Measurements from ENCODE around the gene ELOA. TPM values are rescaled to one million over a fixed set of nuclear protein-coding genes. Genes with fewer than 3 reads are reported as not detected.

Gene ELOA
- total and polyA plus RNA-seq, 2 of the 13 experiments (the other 11 are each of a cell fraction or from before 2014, with no cell fraction given): 14.2 to 28.5 TPM

GRCh38 chr1:23809751-23810171 is 66.5 kb downstream of the ELOA start (continued):
- TF ChIP-seq TRAFD1 (CRISPR knock-in tag; IDR thresholded peaks at IDR 0.05; ENCODE audit: borderline replicate concordance) (no peak), HOXA5 (CRISPR knock-in tag; IDR thresholded peaks at IDR 0.05) (no peak), ZNF263 (CRISPR knock-in tag; IDR thresholded peaks at IDR 0.05) (no peak), SIX4 (CRISPR knock-in tag; IDR thresholded peaks at IDR 0.05) (no peak), ZNF331 (CRISPR knock-in tag; IDR thresholded peaks at IDR 0.05) (peak; percentile 19; the same call in 1 of the 2 replicates), HMG20A (CRISPR knock-in tag; IDR thresholded peaks at IDR 0.05; ENCODE audit: borderline replicate concordance) (peak; percentile 52; the same call in 1 of the 2 replicates), BCLAF1 (IDR thresholded peaks at IDR 0.05) (no peak), ZNF207 (IDR thresholded peaks at IDR 0.05; ENCODE audit: borderline replicate concordance) (no peak), PATZ1 (CRISPR knock-in tag; IDR thresholded peaks at IDR 0.05) (no peak), NONO (IDR thresholded peaks at IDR 0.05) (no peak), NONO (CRISPR knock-in tag; conservative IDR thresholded peaks at IDR 0.05) (no peak), STAG1 (CRISPR knock-in tag; IDR thresholded peaks at IDR 0.05) (peak; percentile 81), ZNF30 (CRISPR knock-in tag; IDR thresholded peaks at IDR 0.05) (no peak), ZNF3 (CRISPR knock-in tag; IDR thresholded peaks at IDR 0.05) (no peak), PAF1 (CRISPR knock-in tag; IDR thresholded peaks at IDR 0.05) (no peak), ZNF749 (CRISPR knock-in tag; IDR thresholded peaks at IDR 0.05; ENCODE audit: borderline replicate concordance) (no peak), ZNF577 (CRISPR knock-in tag; IDR thresholded peaks at IDR 0.05; ENCODE audit: borderline replicate concordance, low read depth) (no peak), CSRNP2 (CRISPR knock-in tag; conservative IDR thresholded peaks at IDR 0.05; ENCODE audit: low read depth) (no peak), HINFP (CRISPR knock-in tag; IDR thresholded peaks at IDR 0.05; ENCODE audit: low read depth) (no peak), REPIN1 (CRISPR knock-in tag; IDR thresholded peaks at IDR 0.05; ENCODE audit: borderline replicate concordance, low read depth) (peak; percentile 48; the same call in 1 of the 2 replicates), RBAK (CRISPR knock-in tag; IDR thresholded peaks at IDR 0.05) (no peak), ZBTB38 (CRISPR knock-in tag; IDR thresholded peaks at IDR 0.05) (no peak), ARNT2 (CRISPR knock-in tag; IDR thresholded peaks at IDR 0.05; ENCODE audit: low read depth) (no peak)
